Esophagus muscularis mucosa (tissue), 4 donors: Measurements from ENCODE around the gene ZNF316.

Source experiments
- CTCF ChIP-seq, 3 experiments: fragments of 200-600 bp in 2 of 3; fragments of 450-650 bp in 1 of 3; sonication (generic) in 2 of 3; IDR thresholded peaks; one replicate each; pipeline ENCODE4 v1.5.1; 2017 to 2019; ENCODE audit warnings: antibody characterized with exemption in 3 of 3, mild to moderate bottlenecking in 2 of 3, moderate library complexity in 1 of 3
- EP300 ChIP-seq: sonication (generic); formaldehyde crosslinking; IDR thresholded peaks from one replicate; pipeline ENCODE4 v1.6.1; 2017; ENCODE audit warnings: antibody characterized with exemption
- POLR2A ChIP-seq: fragments of 450-650 bp; IDR thresholded peaks from one replicate; pipeline ENCODE4 v1.6.1; 2017; ENCODE audit warnings: antibody characterized with exemption, moderate library complexity, mild to moderate bottlenecking, low read depth

GRCh38 chr7:6641305-6642035 is 4.4 kb downstream of the ZNF316 start:
- TF ChIP-seq CTCF (IDR thresholded peaks at IDR 0.05) (no peak), POLR2A (no peak), EP300 (no peak)
